ENCODE measurements around the gene ARMH3.
A peak's percentile ranks its signal among the peaks of the same experiment; 100 is the strongest.
"Not testable (repeated sequence)": the region's sequence is repeated elsewhere in the genome, so short reads cannot be mapped to it uniquely, and the experiment has no call there.

ARMH3 gene

GRCh38 chr10:102040305-102041050, 15.5 kb downstream of the ARMH3 start:
- no peak for DNase-seq

DNA sequence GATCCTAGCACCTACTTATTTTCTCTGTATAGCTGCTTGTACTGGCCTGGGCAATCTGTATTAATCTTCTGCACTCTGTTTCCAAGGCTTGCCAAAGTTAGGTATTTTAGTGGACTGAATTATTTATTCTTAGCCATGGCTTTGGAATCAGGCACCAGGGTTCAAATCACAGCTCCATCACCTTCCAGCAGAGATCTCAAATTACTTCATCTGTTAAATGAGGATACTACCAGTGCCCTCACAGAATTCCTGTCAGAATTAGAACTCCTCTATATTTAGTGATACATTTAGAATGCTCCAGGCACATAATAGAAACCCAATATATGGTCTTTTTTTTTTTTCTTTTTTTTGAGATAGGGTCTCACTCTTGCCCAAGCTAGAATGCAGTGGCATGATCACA, 17.6 kb downstream of the ARMH3 start:
- DNase-seq: no peak

GRCh38 chr10:102035807-102036206, 20.2 kb downstream of the ARMH3 start:
- DNase-seq: not testable (repeated sequence)

GRCh38 chr10:102033787-102034186, 22.2 kb downstream of the ARMH3 start:
- DNase-seq: no peak

DNA sequence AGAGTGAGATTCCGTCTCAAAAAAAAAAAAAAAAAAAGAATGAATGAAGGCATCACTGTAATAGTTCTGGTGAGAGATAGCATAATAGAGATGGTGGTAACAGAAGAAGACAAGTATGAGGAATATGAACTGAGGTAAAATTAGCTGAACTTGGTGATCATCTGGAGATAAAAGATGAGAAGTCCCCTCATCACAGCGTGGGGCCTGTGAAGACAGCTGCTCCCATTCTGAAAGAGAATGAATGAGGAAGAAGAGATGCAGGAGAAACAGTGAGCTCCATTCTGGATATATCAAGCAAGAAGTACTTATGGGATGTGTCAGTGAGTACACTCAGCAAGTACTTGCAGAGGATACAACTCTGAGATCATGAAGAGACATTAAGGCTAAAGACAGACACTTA, 28.7 kb downstream of the ARMH3 start:
- DNase-seq: no peak

DNA sequence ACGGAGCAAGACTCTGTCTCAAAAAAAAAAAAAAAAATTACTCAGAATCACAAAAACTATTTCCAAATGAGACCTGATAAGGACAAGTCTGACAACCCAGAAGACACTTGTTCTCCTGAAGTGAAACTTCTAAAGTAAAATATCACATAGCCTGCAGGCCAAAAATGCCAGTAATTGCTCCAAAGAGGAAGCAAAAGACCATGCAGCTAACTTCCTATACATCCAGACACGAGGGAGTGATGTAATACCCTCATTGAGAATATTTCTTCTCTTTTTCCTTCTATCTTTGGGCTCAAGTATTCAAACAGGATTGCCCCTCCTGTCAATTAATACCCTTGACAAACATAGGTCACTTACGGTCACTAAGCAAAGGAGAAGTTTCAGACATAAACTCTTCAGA, 31.2 kb downstream of the ARMH3 start:
- no peak for DNase-seq

DNA sequence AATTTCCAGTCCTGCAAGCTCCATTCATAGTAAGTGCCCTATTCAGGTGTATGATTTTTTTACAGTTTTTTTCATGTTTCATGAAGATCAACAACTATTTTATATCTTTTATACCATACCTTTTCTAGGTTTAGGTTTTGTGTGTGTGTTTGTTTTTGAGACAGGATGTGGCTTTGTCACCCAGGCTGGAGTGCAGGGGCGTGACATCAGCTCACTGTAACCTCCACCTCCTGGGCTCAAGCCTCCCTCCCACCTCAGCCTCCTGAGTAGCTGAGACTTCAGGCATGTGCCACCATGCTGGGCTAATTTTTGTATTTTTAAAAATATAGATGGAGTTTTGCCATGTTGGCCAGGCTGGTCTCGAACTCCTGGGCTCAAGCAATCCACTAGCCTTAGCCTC, 35.0 kb downstream of the ARMH3 start:
- peak; percentile 33 for DNase-seq

- DNase-seq: no peak
These were observed 38.7 kb downstream of the ARMH3 start for GRCh38 chr10:102017295-102017694.

- DNase-seq: no peak
These were observed 39.6 kb downstream of the ARMH3 start for GRCh38 chr10:102016416-102016815.

- no peak for DNase-seq
These were observed 45.0 kb downstream of the ARMH3 start for GRCh38 chr10:102010961-102011360.

DNA sequence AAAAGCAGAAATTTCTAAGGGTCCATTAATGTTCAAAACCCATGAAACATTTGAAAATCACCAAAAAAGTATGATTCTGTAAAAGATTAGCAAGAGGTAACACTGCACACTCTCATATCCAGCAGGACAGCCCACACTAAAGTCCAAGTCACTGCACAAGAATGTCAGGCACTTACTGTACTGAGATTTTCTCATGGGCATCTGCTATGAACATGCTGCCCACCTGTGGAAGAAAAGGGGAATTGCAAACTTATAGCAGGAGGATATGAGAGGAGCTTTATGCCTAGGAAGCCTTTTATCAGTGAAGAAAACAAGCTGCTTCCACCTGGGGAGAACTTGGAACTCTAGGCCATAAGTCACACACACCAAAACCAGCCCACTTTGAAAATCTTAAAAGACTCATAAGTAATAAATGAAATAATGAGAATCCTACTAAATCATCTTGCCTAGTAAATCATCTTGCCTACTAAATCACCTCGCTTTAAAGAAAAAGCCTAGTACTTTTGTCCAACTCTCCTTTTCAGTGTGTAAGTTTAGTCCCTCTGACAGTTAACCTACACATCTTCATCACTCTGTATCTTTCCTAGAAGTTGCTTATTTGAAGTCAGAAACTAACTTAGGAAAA, 46.1 kb downstream of the ARMH3 start:
- peak; percentile 71 for DNase-seq

GRCh38 chr10:102007796-102008195, 48.2 kb downstream of the ARMH3 start:
- no peak for DNase-seq

DNA sequence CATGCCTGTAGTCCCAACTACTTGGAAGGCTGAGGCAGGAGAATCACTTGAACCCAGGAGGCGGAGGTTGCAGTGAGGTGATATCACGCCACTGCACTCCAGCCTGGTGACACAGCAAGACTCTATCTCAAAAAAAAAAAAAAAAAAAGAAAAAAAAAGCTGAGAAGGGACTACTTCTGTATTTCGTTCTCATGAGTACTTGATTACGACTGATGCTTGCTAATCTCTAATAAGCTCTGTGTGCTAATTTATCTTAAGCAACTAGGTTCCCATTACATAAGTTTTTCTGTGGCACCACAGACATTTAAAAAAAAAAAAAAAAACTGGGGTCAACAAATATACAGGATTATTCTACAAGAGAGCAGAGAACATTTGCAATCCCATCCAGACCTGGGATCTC, 48.9 kb downstream of the ARMH3 start:
- not testable (repeated sequence) for DNase-seq

DNA sequence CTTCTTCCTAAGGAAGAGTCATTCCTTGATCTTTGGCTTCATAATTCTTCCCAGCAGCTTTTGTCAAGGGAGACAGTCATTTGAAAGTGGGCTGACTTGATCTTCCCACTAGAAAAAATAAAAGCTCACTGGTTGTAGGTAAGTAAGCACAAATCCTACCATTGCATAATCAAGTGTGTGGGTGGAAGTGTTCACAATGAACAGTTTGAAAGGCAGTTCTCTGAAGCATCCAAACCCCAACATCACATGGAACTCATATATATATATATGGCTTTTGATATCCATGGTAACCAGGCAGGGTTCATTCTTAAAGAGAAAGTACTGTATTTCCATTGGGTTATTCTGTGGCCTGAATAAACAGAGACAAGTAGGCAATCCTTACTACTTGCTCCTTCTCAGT, 51.6 kb downstream of the ARMH3 start:
- no peak for DNase-seq

- DNase-seq: no peak
These were observed 52.4 kb downstream of the ARMH3 start for GRCh38 chr10:102003541-102003940.

- peak; percentile 18 for DNase-seq
These were observed 54.4 kb downstream of the ARMH3 start for GRCh38 chr10:102001435-102002068.

GRCh38 chr10:101997803-101998202, 58.2 kb downstream of the ARMH3 start:
- DNase-seq: no peak

GRCh38 chr10:101995451-101996063, 60.4 kb downstream of the ARMH3 start:
- no peak for DNase-seq

DNA sequence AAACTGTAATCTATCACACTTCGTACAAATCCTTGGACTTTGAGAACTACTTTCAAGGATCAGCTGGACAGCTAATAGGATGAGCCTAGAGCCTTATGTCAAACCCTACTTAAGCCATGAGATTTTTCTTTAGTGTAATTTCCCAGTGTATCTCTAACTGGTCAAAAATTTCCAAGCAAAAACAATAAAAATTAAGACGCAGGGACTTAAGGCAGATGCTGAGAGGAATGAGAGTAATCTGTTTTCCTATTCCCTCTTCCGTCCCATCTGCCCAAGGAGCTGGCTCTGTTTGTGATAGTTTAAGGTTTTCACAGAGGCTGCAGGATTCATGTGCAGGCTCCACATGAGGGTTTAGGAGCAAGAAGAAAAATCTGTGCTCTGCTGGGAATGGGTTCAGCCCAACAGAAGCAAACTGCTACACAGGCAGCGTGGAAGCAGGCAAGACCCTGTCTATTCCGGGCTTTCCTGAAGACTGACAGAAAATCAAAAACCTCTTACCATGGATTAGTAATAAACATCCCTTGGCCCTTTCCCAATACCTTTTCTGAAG, 62.2 kb downstream of the ARMH3 start:
- DNase-seq: no peak

GRCh38 chr10:101993221-101993620, 62.8 kb downstream of the ARMH3 start:
- no peak for DNase-seq

GRCh38 chr10:101987136-101987535, 68.8 kb downstream of the ARMH3 start:
- DNase-seq: no peak

GRCh38 chr10:101986624-101986971, 69.4 kb downstream of the ARMH3 start:
- DNase-seq: no peak

DNA sequence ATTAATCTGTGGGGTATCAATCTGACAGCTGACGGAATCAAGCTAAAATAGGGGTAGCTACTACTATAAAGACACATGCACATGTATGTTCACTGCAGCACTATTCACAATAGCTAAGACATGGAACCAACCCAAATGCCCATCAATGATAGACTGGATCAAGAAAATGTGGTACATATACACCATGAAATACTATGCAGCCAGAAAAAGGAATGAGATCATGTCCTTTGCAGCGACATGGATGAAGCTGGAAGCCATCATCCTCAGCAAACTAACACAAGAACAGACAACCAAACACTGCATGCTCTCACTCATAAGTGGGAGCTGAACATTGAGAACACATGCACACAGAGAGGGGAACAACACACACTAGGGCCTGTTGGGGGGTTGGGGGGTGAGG, 75.3 kb downstream of the ARMH3 start:
- not testable (repeated sequence) for DNase-seq
